Measurements from ENCODE around the gene MTOR.

Gene MTOR

GRCh38 chr1:11158720-11159321 lies 103.5 kb downstream of the MTOR start:
- TF ChIP-seq EZH2phosphoT487 (IDR thresholded peaks at IDR 0.05; ENCODE audit: borderline replicate concordance): no peak
- TF ChIP-seq CTCF (conservative IDR thresholded peaks at IDR 0.05; ENCODE audit: low read length): no peak
- Histone ChIP-seq H3K4me3 (ENCODE audit: low read length, poor library complexity, severe bottlenecking) (no peak overlapping the region), H3F3A (ENCODE audit: low read depth) (no peaks in the 10 kb centered on the region)

GRCh38 chr1:11158291-11158690 lies 104.1 kb downstream of the MTOR start:
- Histone ChIP-seq H3K9me3 (ENCODE audit: insufficient read depth, low read depth, low read length) (no peaks in the 10 kb centered on the region), H3K27me3 (ENCODE audit: insufficient read depth, low read length, poor library complexity, severe bottlenecking) (no peaks in the 10 kb centered on the region), H3K4me3 (ENCODE audit: low read length, poor library complexity, severe bottlenecking) (no peak overlapping the region), H3K79me2 (ENCODE audit: insufficient read depth, low read length) (no peaks in the 10 kb centered on the region), H3K4me2 (ENCODE audit: low read depth, low read length, poor library complexity, severe bottlenecking) (no peak overlapping the region), H3K9me2 (replicated peaks; ENCODE audit: low read depth, low read length) (no peaks in the 10 kb centered on the region), H3K9ac (ENCODE audit: low read depth, low read length, poor library complexity, severe bottlenecking) (no peak overlapping the region), H3K36me3 (ENCODE audit: insufficient read depth, low read length) (peaks cover 34% of the 10 kb centered on the region; the same call in 1 of the 2 replicates), H4K20me1 (ENCODE audit: insufficient read depth, low read length, poor library complexity, severe bottlenecking) (no peaks in the 10 kb centered on the region), H3K4me1 (ENCODE audit: insufficient read depth, low read length, poor library complexity, severe bottlenecking) (peaks cover 12% of the 10 kb centered on the region), H2AFZ (ENCODE audit: low read length) (no peak overlapping the region), H3F3A (ENCODE audit: low read depth) (no peaks in the 10 kb centered on the region)
- TF ChIP-seq EZH2phosphoT487 (IDR thresholded peaks at IDR 0.05; ENCODE audit: borderline replicate concordance) (no peak), CTCF (conservative IDR thresholded peaks at IDR 0.05; ENCODE audit: low read length) (no peak)

More at GRCh38 chr1:11158720-11159321, 103.5 kb downstream of the MTOR start:
- Histone ChIP-seq H3K9me2 (replicated peaks; ENCODE audit: low read depth, low read length) (no peaks in the 10 kb centered on the region), H3K4me1 (ENCODE audit: insufficient read depth, low read length, poor library complexity, severe bottlenecking) (peaks cover 12% of the 10 kb centered on the region), H2AFZ (ENCODE audit: low read length) (no peak overlapping the region), H3K4me2 (ENCODE audit: low read depth, low read length, poor library complexity, severe bottlenecking) (no peak overlapping the region), H3K9me3 (ENCODE audit: insufficient read depth, low read depth, low read length) (no peaks in the 10 kb centered on the region), H3K27me3 (ENCODE audit: insufficient read depth, low read length, poor library complexity, severe bottlenecking) (no peaks in the 10 kb centered on the region), H3K79me2 (ENCODE audit: insufficient read depth, low read length) (no peaks in the 10 kb centered on the region), H3K36me3 (ENCODE audit: insufficient read depth, low read length) (peaks cover 30% of the 10 kb centered on the region; the same call in 1 of the 2 replicates), H4K20me1 (ENCODE audit: insufficient read depth, low read length, poor library complexity, severe bottlenecking) (no peaks in the 10 kb centered on the region), H3K9ac (ENCODE audit: low read depth, low read length, poor library complexity, severe bottlenecking) (no peak overlapping the region)

- no peaks in the 10 kb centered on the region for H4K20me1 ChIP-seq (ENCODE audit: insufficient read depth, low read length, poor library complexity, severe bottlenecking)
- peaks cover 12% of the 10 kb centered on the region for H3K4me1 ChIP-seq (ENCODE audit: insufficient read depth, low read length, poor library complexity, severe bottlenecking)
- H3K4me3 ChIP-seq (ENCODE audit: low read length, poor library complexity, severe bottlenecking): no peak overlapping the region
- no peak overlapping the region for H3K4me2 ChIP-seq (ENCODE audit: low read depth, low read length, poor library complexity, severe bottlenecking)
- no peaks in the 10 kb centered on the region for H3K9me2 ChIP-seq (replicated peaks; ENCODE audit: low read depth, low read length)
- TF ChIP-seq CTCF (conservative IDR thresholded peaks at IDR 0.05; ENCODE audit: low read length) (no peak), EZH2phosphoT487 (IDR thresholded peaks at IDR 0.05; ENCODE audit: borderline replicate concordance) (no peak)
- no peaks in the 10 kb centered on the region for H3F3A ChIP-seq (ENCODE audit: low read depth)
- no peaks in the 10 kb centered on the region for H3K9me3 ChIP-seq (ENCODE audit: insufficient read depth, low read depth, low read length)
- H2AFZ ChIP-seq (ENCODE audit: low read length): no peak overlapping the region
- H3K9ac ChIP-seq (ENCODE audit: low read depth, low read length, poor library complexity, severe bottlenecking): no peak overlapping the region
- H3K79me2 ChIP-seq (ENCODE audit: insufficient read depth, low read length): no peaks in the 10 kb centered on the region
- peaks cover 38% of the 10 kb centered on the region; the same call in 1 of the 2 replicates for H3K36me3 ChIP-seq (ENCODE audit: insufficient read depth, low read length)
- no peaks in the 10 kb centered on the region for H3K27me3 ChIP-seq (ENCODE audit: insufficient read depth, low read length, poor library complexity, severe bottlenecking)
These were observed 104.5 kb downstream of the MTOR start for GRCh38 chr1:11157867-11158266.
